AG04450 (cell line): Measurements from ENCODE around the gene OR10V1. TPM values are rescaled to one million over a fixed set of nuclear protein-coding genes. Genes with fewer than 3 reads are reported as not detected.

Source experiments
- CTCF ChIA-PET: fragments of 300-600, 350-600 bp; formaldehyde crosslinking; extraction: SDS; loops from one replicate; lab custom pipeline; 2022; ENCODE audit warnings: antibody characterized with exemption, inconsistent platforms; lab: Charles Lee
- POLR2A ChIA-PET: fragments of 350-600 bp; formaldehyde crosslinking; extraction: SDS; loops from one replicate; lab custom pipeline; 2021; ENCODE audit warnings: antibody characterized with exemption, inconsistent platforms; lab: Yijun Ruan, JAX
- DNase-seq: peaks from one replicate; pipeline ENCODE4 v3.0.0-alpha.2; 2011; ENCODE audit warnings: low read depth, low spot score
- H3K27ac ChIP-seq: one replicate; pipeline ENCODE4 v1.5.1; 2012; ENCODE audit warnings: low read depth, low read length, control low read depth
- H3K27me3 ChIP-seq: one replicate; pipeline ENCODE4 v1.6.0; 2012; ENCODE audit warnings: low read length; ENCODE audit not compliant: control insufficient read depth, insufficient read depth
- H3K4me3 ChIP-seq: 2 replicates; pipeline ENCODE4 v1.5.1; 2011; ENCODE audit warnings: mild to moderate bottlenecking, low read depth, low read length, control low read depth
- H3K9me3 ChIP-seq: 2 replicates; pipeline ENCODE4 v1.5.1; 2012; ENCODE audit warnings: low read length; ENCODE audit not compliant: control insufficient read depth, insufficient read depth
- CTCF ChIP-seq: IDR thresholded peaks from 2 replicates; pipeline ENCODE4 v1.5.1; 2011; ENCODE audit warnings: low read depth, low read length, control low read depth, inconsistent platforms
- polyA plus RNA-seq: library from polyadenylated mRNA; depleted of rRNA; stranded (reverse); fragments of >200 nt; gene quantifications from 2 replicates; pipeline ENCODE4 v1.2.3, GENCODE V29; 2011

OR10V1 gene
- polyA plus RNA-seq, 1 experiment, result not detected

- TF ChIP-seq CTCF, result no peak
- no peaks in the 10 kb centered on the region; the same call in 1 of the 2 replicates for H3K9me3 ChIP-seq
- ChIA-PET POLR2A (no interaction called here), CTCF (interaction anchor here (2.6 to 5.0 kb wide), 3 partner anchors 48 to 220 kb away, joined by 9 to 42 read pairs (median 32); partner anchors contain the start of gene MRPL16)
- no peaks in the 10 kb centered on the region for H3K27me3 ChIP-seq
- H3K27ac ChIP-seq, result peak overlapping the region; percentile 2
- DNase-seq, result no peak
- H3K4me3 ChIP-seq, result peak overlapping the region; percentile 22; the same call in 1 of the 2 replicates
These were observed 43.2 kb upstream of the OR10V1 start for GRCh38 chr11:59756845-59757244.

GRCh38 chr11:59756558-59756840 lies 42.9 kb upstream of the OR10V1 start:
- no peak for DNase-seq
- H3K27ac ChIP-seq, result peak overlapping the region; percentile 21
- POLR2A ChIA-PET, result interaction anchor here (0.7 kb wide), 1 partner anchor 52 kb away, joined by 3 read pairs; no protein-coding TSS in a partner anchor
- CTCF ChIA-PET, result interaction anchor here (2.6 to 5.0 kb wide), 4 partner anchors 44 to 219 kb away, joined by 9 to 79 read pairs (median 37); partner anchors contain the start of gene MRPL16
- no peak for TF ChIP-seq CTCF
- peak overlapping the region; percentile 22; the same call in 1 of the 2 replicates for H3K4me3 ChIP-seq
- H3K9me3 ChIP-seq, result no peaks in the 10 kb centered on the region; the same call in 1 of the 2 replicates
- H3K27me3 ChIP-seq, result no peaks in the 10 kb centered on the region

GRCh38 chr11:59755701-59756557 lies 42.3 kb upstream of the OR10V1 start:
- ChIA-PET CTCF (interaction anchor here (0.6 to 5.0 kb wide), 9 partner anchors 11 to 223 kb away, joined by 3 to 79 read pairs (median 9); partner anchors contain the start of gene MRPL16), POLR2A (interaction anchor here (0.6 to 1.8 kb wide), 11 partner anchors 21 to 1196 kb away, joined by 3 to 10 read pairs (median 4); partner anchors contain the start of genes PATL1 and SLC15A3)
- H3K27ac ChIP-seq, result peak overlapping the region; percentile 78
- peak; percentile 37 for DNase-seq
- H3K9me3 ChIP-seq, result no peaks in the 10 kb centered on the region; the same call in 1 of the 2 replicates
- peak overlapping the region; percentile 85 for H3K4me3 ChIP-seq
- H3K27me3 ChIP-seq, result no peaks in the 10 kb centered on the region
- no peak for TF ChIP-seq CTCF

GRCh38 chr11:59754859-59755700 lies 41.4 kb upstream of the OR10V1 start, which contains the start of gene STX3:
TSS of gene STX3 (plus strand) at chr11:59755376. CDS start at chr11:59755606, 230 bp downstream.
- ChIA-PET CTCF (interaction anchor here (0.6 to 5.0 kb wide), 20 partner anchors 9 to 226 kb away, joined by 3 to 79 read pairs (median 5); partner anchors contain the start of gene MRPL16), POLR2A (interaction anchor here (0.6 to 1.8 kb wide), 9 partner anchors 21 to 1197 kb away, joined by 3 to 10 read pairs (median 6); partner anchors contain the start of genes PATL1 and SLC15A3)
- no peak for DNase-seq
- TF ChIP-seq CTCF, result no peak
- no peaks in the 10 kb centered on the region; the same call in 1 of the 2 replicates for H3K9me3 ChIP-seq
- no peaks in the 10 kb centered on the region for H3K27me3 ChIP-seq
- H3K4me3 ChIP-seq, result peak within 1 kb of the TSS; percentile 85
- peak within 1 kb of the TSS; percentile 78 for H3K27ac ChIP-seq
